Esophagus muscularis mucosa (tissue), 4 donors: ENCODE measurements around the gene CCDC183.

Experiments used
- CTCF ChIP-seq, 3 experiments: fragments of 200-600 bp in 2 of 3; fragments of 450-650 bp in 1 of 3; sonication (generic) in 2 of 3; IDR thresholded peaks; one replicate each; pipeline ENCODE4 v1.5.1; 2017 to 2019; ENCODE audit warnings: antibody characterized with exemption in 3 of 3, mild to moderate bottlenecking in 2 of 3, moderate library complexity in 1 of 3
- EP300 ChIP-seq: sonication (generic); formaldehyde crosslinking; IDR thresholded peaks from one replicate; pipeline ENCODE4 v1.6.1; 2017; ENCODE audit warnings: antibody characterized with exemption
- POLR2A ChIP-seq: fragments of 450-650 bp; IDR thresholded peaks from one replicate; pipeline ENCODE4 v1.6.1; 2017; ENCODE audit warnings: antibody characterized with exemption, moderate library complexity, mild to moderate bottlenecking, low read depth

- TF ChIP-seq EP300 (no peak), CTCF (IDR thresholded peaks at IDR 0.05) (no peak), POLR2A (no peak)
Observed at GRCh38 chr9:136756134-136756438, 40.1 kb upstream of the CCDC183 start.
